GM23248 (cell line): Measurements from ENCODE around the gene FKBP6. TPM values are rescaled to one million over a fixed set of nuclear protein-coding genes. Genes with fewer than 3 reads are reported as not detected.
A peak's percentile ranks its signal among the peaks of the same experiment; 100 is the strongest.
"Not testable (repeated sequence)": the region's sequence is repeated elsewhere in the genome, so short reads cannot be mapped to it uniquely, and the experiment has no call there.

Source experiments
- DNase-seq: peaks from one replicate; pipeline ENCODE4 v3.0.0-alpha.2; 2015
- H2AFZ ChIP-seq: fragments of 200-600 bp; sonication (generic); 2 replicates; pipeline ENCODE4 v1.6.1; 2016; ENCODE audit warnings: antibody characterized with exemption
- H3F3A ChIP-seq: fragments of 200-600 bp; sonication (generic); 2 replicates; pipeline ENCODE4 v1.6.1; 2016; ENCODE audit warnings: mild to moderate bottlenecking, antibody characterized with exemption, mixed run types; ENCODE audit not compliant: insufficient read depth
- H3K27ac ChIP-seq: fragments of 200-600 bp; sonication (generic); 2 replicates; pipeline ENCODE4 v1.5.1; 2016; ENCODE audit warnings: mild to moderate bottlenecking
- H3K27me3 ChIP-seq: fragments of 200-600 bp; sonication (generic); replicated peaks from 2 replicates; pipeline ENCODE4 v1.6.1; 2016; ENCODE audit warnings: mild to moderate bottlenecking; ENCODE audit not compliant: insufficient read depth
- H3K36me3 ChIP-seq: fragments of 200-600 bp; sonication (generic); 2 replicates; pipeline ENCODE4 v1.6.1; 2016; ENCODE audit warnings: low read depth, mild to moderate bottlenecking
- H3K4me1 ChIP-seq: fragments of 200-600 bp; sonication (generic); 2 replicates; pipeline ENCODE4 v1.6.1; 2016; ENCODE audit warnings: mild to moderate bottlenecking; ENCODE audit not compliant: insufficient read depth
- H3K4me2 ChIP-seq: fragments of 200-600 bp; sonication (generic); one replicate; pipeline ENCODE4 v1.6.1; 2016; ENCODE audit warnings: mild to moderate bottlenecking; ENCODE audit not compliant: unreplicated experiment
- H3K4me3 ChIP-seq: fragments of 200-600 bp; sonication (generic); 2 replicates; pipeline ENCODE4 v1.5.1; 2016; ENCODE audit warnings: mild to moderate bottlenecking
- H3K79me2 ChIP-seq: fragments of 200-600 bp; sonication (generic); 2 replicates; pipeline ENCODE4 v1.6.1; 2016; ENCODE audit warnings: mild to moderate bottlenecking; ENCODE audit not compliant: insufficient read depth
- H3K9ac ChIP-seq: fragments of 200-600 bp; sonication (generic); 2 replicates; pipeline ENCODE4 v1.6.1; 2016; ENCODE audit warnings: mild to moderate bottlenecking
- H3K9me2 ChIP-seq: fragments of 200-600 bp; sonication (generic); 2 replicates; pipeline ENCODE4 v1.6.1; 2016; ENCODE audit warnings: mixed run types, mild to moderate bottlenecking, moderate library complexity; ENCODE audit not compliant: insufficient read depth
- H3K9me3 ChIP-seq: fragments of 200-600 bp; sonication (generic); one replicate; pipeline ENCODE4 v1.6.1; 2017; ENCODE audit warnings: low read depth
- H4K20me1 ChIP-seq: fragments of 200-600 bp; sonication (generic); 2 replicates; pipeline ENCODE4 v1.6.0; 2016; ENCODE audit not compliant: insufficient read depth
- EZH2 ChIP-seq: fragments of 200-600 bp; sonication (generic); IDR thresholded peaks from 2 replicates; pipeline ENCODE4 v1.6.1; 2018; ENCODE audit warnings: antibody characterized with exemption, mild to moderate bottlenecking; ENCODE audit not compliant: insufficient read depth, poor library complexity, severe bottlenecking
- EZH2phosphoT487 ChIP-seq: fragments of 200-600 bp; sonication (generic); IDR thresholded peaks from 2 replicates; pipeline ENCODE4 v1.6.1; 2018; ENCODE audit warnings: antibody characterized with exemption, moderate library complexity, mild to moderate bottlenecking, low read depth; ENCODE audit not compliant: insufficient read depth
- WGBS, 2 experiments: methylation state at CpG; one replicate each; pipeline ENCODE4 v1.1.6; 2015 to 2017; ENCODE audit warnings: low lambda C conversion rate in 2 of 2, low coverage in 1 of 2; ENCODE audit errors: missing lambda C conversion rate in 2 of 2; 5-methylcytosine and 5-hydroxymethylcytosine counted together
- in situ Hi-C: fragments of 300-500 bp; cut with MboI; formaldehyde crosslinking; loops from 2 replicates; pipeline ENCODE4 v1.15.0; 2020
- polyA plus RNA-seq: library from polyadenylated mRNA; unstranded; fragments of >200 nt; fragmentation: Nextera tagmentation; extraction: Ambion mirVana; gene quantifications from 2 replicates; pipeline ENCODE4 v1.2.1, GENCODE V29; 2016
- total RNA-seq: library from RNA; depleted of rRNA; stranded (reverse); fragments of >200 nt; shearing (Covaris generic); gene quantifications from 2 replicates; pipeline ENCODE4 v1.2.3, GENCODE V29; 2014

FKBP6 gene
- total and polyA plus RNA-seq, 2 experiments from 2014 or later, result not detected

DNA sequence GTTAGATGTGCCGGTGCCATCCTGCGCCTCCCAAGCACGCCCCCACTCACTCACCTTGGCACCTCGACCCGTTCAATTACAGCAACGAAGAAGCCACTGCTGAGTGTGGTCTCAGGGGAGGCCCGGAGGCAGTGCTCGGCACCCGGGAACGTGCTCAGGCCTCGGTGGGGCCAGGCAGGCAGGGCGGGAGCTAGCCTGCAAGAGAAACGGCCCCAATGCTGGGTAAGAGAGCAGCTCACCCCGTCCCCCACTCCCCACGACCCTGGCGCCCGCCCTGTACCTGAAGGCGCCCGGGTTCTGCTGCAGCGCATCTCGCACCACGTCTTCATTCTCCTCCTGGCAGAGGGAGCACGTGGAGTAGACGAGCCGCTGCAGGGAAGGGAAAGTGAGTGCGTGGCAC, 24.4 kb upstream of the FKBP6 start:
- no peaks in the 10 kb centered on the region for H3K36me3 ChIP-seq
- no peak overlapping the region for H3K9ac ChIP-seq
- 0 out of 2 replicates have a peak, but pooled peaks cover 4% of the 10 kb centered on the region for H3K79me2 ChIP-seq
- no peaks in the 10 kb centered on the region for H3F3A ChIP-seq
- WGBS, 2 experiments, result 84 to 88% methylated on average over 19 to 26 of the region's 26 CpGs
- H3K27me3 ChIP-seq, result no peaks in the 10 kb centered on the region
- H3K4me1 ChIP-seq, result no peaks in the 10 kb centered on the region
- no peak overlapping the region for H3K27ac ChIP-seq
- no peaks in the 10 kb centered on the region for H4K20me1 ChIP-seq
- TF ChIP-seq EZH2, result no peak
- no peak for TF ChIP-seq EZH2phosphoT487
- in situ Hi-C loops, result no loop called here
- no peak overlapping the region for H3K4me3 ChIP-seq
- no peaks in the 10 kb centered on the region for H3K9me2 ChIP-seq
- H3K4me2 ChIP-seq, result no peak overlapping the region
- no peak overlapping the region for H2AFZ ChIP-seq
- no peak for DNase-seq
- no peaks in the 10 kb centered on the region for H3K9me3 ChIP-seq

DNA sequence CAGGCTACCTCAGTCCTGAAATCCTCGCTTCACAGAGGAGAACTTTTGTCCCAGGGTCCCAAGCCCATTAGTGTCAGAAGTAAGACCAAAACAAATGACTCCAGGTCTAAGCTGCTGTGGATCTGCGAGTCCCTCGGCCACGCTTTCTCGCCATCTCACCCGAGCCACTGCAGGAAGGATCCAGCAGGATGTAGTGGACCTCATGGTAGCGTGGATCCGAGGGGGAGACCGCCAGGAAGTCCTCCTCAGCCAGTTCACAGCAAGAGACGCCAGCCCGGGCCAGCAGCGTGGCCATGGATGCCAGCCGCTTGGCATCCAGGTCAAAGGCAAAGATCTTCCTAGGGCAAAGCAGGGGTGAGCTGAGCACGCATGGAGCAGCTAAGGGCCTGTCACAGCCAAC, 23.9 kb upstream of the FKBP6 start:
- peaks cover under 1% of the 10 kb centered on the region; the same call in 1 of the 2 replicates for H3K4me1 ChIP-seq
- H3K4me3 ChIP-seq, result no peak overlapping the region
- H3K27ac ChIP-seq, result no peak overlapping the region
- no peaks in the 10 kb centered on the region for H3F3A ChIP-seq
- no peaks in the 10 kb centered on the region for H4K20me1 ChIP-seq
- no peak for DNase-seq
- H3K36me3 ChIP-seq, result no peaks in the 10 kb centered on the region
- whole genome bisulfite sequencing, 2 experiments, result 93 to 95% methylated on average over 14 of the region's 14 CpGs
- no peak overlapping the region for H2AFZ ChIP-seq
- in situ Hi-C loops, result no loop called here
- TF ChIP-seq EZH2phosphoT487, result no peak
- no peak for TF ChIP-seq EZH2
- no peaks in the 10 kb centered on the region for H3K9me3 ChIP-seq
- no peaks in the 10 kb centered on the region for H3K9me2 ChIP-seq
- H3K27me3 ChIP-seq, result no peaks in the 10 kb centered on the region
- 0 out of 2 replicates have a peak, but pooled peaks cover 4% of the 10 kb centered on the region for H3K79me2 ChIP-seq
- no peak overlapping the region for H3K4me2 ChIP-seq
- no peak overlapping the region for H3K9ac ChIP-seq

DNA sequence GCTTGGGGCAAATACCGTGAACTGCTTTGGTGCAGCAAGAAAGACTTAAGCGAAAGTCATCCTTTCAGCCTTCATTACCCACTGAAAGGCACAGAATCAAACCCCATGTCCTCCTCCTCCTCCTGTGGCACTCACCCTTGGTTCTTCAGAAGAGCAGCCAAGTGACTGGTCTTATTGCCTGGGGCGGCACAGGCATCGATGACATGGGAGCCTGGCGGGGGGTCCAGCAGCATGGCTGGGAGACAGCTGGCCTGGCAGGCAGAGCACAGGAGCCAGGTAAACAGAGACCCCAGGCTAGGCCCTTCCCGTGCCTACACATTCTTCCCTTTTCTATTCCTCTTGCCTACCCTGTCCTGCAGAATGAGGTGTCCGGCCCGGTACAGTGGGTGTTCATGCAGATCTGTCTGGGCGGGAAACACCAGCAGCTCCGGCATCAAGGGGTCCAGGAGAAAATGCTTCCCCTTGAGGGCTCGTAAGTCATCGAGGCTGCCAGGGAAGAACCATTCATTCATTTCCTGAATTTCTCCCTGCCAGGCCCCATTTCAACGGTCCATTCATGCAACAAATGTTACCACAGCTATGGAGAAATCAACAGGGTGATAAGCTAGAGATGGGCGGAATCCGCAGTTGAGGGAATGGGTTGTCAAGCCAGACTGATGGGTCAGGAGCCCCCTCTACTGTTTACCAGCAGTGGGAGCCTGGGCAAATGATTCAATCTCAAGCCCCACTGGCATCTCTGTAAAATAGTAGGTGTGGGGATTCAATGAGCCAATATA, 23.2 kb upstream of the FKBP6 start:
- H3K27me3 ChIP-seq, H4K20me1 ChIP-seq, H3K9ac ChIP-seq, DNase-seq, H3K9me3 ChIP-seq, H3K9me2 ChIP-seq, H3K4me3 ChIP-seq, H3F3A ChIP-seq, H2AFZ ChIP-seq, H3K36me3 ChIP-seq, H3K27ac ChIP-seq, H3K4me1 ChIP-seq, H3K79me2 ChIP-seq, H3K4me2 ChIP-seq, in situ Hi-C loops: not testable (repeated sequence)
- 93 to 94% methylated on average over 11 to 12 of the region's 15 CpGs for WGBS, 2 experiments

DNA sequence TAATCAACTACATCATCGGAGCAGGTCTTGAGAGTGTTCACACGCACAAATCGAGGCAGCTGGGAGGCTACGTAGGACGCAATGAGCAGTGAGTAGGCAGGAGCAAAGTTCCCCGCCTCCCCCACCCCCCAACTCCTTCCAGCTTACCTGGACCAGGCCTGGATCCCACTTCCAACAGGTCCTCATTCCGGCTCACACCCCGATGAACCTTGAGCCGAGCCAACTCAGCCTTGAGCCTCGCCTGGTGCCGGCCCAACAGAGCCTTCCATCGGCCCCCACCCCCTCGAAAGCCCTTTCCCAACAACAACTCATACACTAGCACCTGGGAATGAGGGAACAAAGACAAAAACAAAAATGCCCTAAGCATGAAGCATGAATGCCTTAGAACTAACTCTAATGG, 20.5 kb upstream of the FKBP6 start:
- Histone ChIP-seq H3K9ac (no peak overlapping the region), H3K79me2 (0 out of 2 replicates have a peak, but pooled peaks cover 4% of the 10 kb centered on the region), H4K20me1 (no peaks in the 10 kb centered on the region), H3K9me2 (no peaks in the 10 kb centered on the region), H3K4me2 (peak overlapping the region; percentile 71), H2AFZ (no peak overlapping the region), H3F3A (no peaks in the 10 kb centered on the region), H3K27ac (no peak overlapping the region), H3K9me3 (no peaks in the 10 kb centered on the region), H3K36me3 (no peaks in the 10 kb centered on the region), H3K4me3 (peak overlapping the region; percentile 77), H3K4me1 (peaks cover 3% of the 10 kb centered on the region; the same call in 1 of the 2 replicates), H3K27me3 (no peaks in the 10 kb centered on the region)
- TF ChIP-seq EZH2 (no peak), EZH2phosphoT487 (no peak)
- no peak for DNase-seq
- in situ Hi-C loops, result no loop called here
- WGBS, 2 experiments, result 85 to 86% methylated on average over 12 to 13 of the region's 13 CpGs
